GM04503 (cell line): ENCODE results near the gene HOGA1.
"Not testable (repeated sequence)": the region's sequence is repeated elsewhere in the genome, so short reads cannot be mapped to it uniquely, and the experiment has no call there.

Experiments
- DNase-seq: peaks from one replicate; pipeline ENCODE4 v3.0.0-alpha.2; 2012; ENCODE audit warnings: low read depth

Gene HOGA1

DNA sequence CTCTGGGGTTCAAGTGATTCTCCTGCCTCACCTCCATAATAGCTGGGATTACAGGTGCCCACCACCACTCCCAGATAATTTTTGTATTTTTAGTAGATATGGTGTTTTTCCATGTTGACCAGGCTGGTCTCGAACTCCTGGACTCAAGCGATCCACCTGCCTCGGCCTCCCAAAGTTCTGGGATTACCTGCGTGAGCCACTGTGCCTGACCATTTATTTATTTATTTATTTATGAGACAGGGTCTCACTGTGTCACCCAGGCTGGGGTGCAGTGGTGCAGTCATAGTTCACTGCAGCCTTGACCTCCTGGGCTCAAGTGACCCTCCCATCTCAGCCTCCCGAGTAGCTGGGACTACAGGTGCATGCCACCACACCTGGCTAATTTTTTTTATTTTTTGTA is 29.9 kb upstream of the HOGA1 start:
- DNase-seq: not testable (repeated sequence)

DNA sequence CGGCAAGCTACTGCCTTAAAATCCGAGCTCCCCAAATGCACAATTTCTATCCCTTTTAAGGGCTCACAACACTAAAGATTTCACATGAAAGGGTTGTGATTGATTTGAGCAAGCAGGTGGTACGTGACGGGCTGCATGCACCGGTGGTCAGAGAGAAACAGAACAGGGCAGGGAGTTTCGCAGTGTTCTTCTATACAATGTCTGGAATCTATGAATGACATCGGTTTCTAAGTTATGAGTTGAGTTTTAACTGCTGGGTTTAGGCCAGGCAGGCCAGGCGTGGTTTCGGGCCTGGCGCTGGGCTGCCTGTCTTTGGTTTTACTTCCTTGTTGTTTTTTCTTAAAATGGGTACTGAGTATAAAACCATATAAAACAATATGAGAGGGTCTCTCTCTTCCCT is 28.6 kb upstream of the HOGA1 start:
- not testable (repeated sequence) for DNase-seq

DNA sequence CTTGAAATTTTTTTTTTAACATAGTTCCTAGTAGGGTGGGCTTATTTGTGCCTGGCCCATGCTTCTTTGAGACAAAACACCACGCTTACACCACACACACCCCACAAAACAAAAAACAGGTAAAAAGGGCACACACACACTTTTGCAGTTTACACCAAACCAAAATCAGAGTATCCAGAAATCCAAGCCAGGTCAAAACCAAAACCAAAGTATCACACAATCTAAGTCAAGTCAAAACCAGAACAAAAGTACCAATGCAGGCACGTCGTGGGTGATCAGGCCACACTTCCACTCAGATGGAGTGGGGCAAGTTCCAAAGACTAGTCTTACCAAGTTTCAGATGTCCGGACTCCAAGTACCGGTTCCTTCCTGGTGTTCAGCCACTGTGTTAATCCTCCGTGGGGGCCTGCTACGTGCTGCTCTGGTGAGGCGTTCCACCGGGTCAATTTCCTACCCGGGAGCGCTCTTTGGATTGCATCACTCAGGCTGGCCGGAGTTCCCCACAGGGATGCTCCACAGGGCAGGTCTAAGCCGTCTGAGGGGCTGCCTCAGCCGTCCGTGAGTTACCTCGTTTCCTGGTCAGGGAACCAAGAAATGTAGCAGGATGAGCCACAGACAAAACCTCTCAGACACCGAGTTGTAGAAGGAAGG is 23.3 kb upstream of the HOGA1 start:
- DNase-seq: not testable (repeated sequence)

DNA sequence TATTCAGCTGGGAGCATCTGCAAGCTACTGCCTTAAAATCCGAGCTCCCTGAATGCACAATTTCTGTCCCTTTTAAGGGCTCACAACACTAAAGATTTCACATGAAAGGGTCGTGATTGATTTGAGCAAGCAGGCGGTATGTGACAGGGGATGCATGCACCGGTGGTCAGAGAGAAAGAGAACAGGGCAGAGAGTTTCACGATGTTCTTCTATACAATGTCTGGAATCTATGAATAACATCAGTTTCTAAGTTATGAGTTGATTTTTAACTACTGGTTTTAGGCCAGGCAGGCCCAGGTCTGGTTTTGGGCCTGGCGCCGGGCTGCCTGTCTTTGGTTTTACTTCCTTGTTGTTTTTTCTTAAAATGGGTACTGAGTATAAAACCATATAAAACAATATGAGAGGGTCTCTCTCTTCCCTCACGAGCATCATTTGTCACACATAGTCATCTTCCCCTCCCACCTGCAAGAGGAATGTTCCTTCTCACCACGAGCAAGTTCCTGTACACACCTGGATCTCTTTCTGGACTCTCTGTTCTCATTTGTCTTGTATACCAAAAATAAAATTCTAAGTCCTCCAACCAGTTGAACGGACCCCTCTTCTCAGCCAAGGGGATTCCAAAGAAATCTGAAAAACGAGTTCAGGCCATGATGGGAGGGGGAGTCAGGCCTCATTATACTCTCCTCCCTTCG is 22.7 kb upstream of the HOGA1 start:
- DNase-seq: not testable (repeated sequence)

DNA sequence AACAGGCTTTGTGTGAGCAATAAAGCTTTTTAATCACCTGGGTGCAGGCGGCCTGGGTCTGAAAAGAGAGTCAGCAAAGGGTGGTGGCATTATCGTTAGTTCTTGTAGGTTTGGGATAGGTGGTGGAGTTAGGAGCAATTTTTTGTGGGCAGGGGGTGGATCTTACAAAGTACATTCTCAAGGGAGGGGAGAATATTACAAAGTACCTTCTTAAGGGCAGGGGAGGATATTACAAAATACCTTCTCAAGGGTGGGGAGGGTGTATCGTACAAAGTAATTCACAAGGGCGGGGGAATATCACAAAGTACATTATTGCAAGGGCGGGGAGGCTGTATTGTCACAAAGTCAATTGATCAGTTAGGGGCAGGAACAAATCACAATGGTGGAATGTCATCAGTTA is 21.9 kb upstream of the HOGA1 start:
- DNase-seq: not testable (repeated sequence)

DNA sequence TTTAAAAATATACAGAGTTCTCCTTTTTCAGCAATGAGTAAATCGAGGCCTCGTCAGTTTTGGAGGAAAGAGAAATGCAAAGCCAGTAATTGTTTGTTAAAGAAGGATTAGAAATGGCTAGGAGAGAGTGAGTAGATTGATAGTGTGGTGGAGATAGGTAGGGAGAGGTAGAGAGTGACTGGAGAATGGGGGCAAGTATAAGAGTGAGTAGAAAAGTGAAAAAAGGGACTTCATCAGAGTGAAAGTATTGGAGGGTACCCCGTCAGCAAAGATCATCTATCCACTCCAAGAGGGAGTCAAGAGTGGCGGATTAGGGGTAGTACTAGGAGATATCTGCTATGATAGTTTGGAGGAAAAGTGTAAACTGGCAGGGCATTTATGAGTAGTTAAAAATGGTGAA is 20.9 kb upstream of the HOGA1 start:
- DNase-seq: no peak

DNA sequence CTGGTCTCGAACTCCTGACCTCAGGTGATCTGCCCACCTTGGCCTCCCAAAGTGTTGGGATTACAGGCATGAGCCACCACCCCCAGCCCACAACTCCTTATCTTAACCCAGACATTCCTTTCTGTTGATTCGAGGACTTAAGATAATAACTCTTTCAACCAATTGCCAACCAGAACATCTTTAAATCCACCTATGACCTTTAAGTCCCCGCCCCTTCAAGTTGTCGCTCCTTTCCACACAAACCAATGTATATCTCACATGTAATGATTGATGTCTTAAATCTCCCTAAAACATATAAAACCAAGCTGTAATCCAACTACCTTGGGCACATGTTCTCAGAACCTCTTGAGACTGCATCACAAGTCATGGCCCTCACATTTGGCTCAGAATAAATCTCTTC is 19.4 kb upstream of the HOGA1 start:
- DNase-seq: no peak

DNA sequence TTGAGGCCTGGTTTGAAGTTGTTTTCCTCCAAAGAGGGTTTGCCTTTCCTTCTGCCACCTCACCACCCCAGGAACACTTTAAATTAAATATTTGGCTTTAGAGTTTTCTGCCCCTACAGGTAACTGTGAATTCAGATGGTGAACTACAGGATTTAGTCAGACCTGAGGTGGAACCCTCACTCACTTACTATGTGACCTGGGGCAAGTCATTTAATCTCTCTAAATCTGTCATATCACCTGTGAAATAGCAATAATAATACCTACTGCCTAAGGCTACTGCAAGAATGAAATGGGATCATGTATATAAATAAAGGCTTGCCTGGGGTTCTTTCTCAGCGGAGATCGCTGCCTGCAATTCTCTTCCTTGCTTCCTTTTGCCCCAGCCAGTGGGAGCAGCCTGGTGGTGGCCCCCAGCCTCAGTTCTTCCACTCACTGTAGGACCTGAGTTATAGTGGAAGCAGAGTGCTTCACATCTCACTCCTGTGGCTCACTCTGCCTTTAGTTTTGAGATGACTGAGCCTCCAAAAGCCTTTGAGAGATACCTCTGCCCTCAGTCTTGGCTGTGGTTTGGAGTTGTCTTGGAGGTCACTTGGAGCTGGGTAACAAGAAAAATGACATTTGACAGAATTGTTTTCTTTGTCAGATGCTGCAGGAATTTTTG is 17.7 kb upstream of the HOGA1 start:
- no peak for DNase-seq

DNA sequence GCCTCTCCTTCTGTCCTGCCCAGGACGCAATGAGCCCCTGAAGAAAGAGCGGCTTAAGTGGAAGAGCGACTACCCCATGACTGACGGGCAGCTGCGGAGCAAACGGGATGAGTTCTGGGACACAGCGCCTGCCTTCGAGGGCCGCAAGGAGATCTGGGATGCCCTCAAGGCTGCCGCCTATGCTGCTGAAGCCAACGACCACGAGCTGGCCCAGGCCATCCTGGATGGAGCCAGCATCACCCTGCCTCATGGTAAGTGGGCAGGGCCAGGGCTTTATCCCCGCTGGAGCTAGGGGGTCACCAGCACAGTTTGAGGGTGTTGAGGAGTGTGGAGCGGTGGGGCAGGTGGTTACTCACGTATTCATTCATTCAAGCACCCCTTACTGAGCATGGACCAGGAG is 16.3 kb upstream of the HOGA1 start:
- no peak for DNase-seq

DNA sequence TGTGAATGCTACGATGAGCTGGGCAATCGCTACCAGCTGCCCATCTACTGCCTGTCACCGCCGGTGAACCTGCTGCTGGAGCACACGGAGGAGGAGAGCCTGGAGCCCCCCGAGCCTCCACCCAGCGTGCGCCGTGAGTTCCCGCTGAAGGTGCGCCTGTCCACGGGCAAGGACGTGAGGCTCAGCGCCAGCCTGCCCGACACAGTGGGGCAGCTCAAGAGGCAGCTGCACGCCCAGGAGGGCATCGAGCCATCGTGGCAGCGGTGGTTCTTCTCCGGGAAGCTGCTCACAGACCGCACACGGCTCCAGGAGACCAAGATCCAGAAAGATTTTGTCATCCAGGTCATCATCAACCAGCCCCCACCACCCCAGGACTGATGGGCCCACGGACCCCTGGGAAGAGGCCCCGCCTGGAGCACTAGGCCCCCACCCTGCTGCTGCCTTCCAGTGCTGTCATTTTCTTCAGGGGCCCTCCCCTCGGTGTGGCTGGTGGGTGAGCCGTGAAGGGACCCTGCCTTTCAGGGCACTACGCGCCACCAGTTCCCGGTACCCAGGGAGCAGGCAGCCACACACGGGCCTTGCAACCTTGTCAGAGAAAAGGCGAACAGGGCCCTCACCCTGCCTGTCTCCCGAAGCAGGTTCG is 13.9 kb upstream of the HOGA1 start:
- DNase-seq: no peak

DNA sequence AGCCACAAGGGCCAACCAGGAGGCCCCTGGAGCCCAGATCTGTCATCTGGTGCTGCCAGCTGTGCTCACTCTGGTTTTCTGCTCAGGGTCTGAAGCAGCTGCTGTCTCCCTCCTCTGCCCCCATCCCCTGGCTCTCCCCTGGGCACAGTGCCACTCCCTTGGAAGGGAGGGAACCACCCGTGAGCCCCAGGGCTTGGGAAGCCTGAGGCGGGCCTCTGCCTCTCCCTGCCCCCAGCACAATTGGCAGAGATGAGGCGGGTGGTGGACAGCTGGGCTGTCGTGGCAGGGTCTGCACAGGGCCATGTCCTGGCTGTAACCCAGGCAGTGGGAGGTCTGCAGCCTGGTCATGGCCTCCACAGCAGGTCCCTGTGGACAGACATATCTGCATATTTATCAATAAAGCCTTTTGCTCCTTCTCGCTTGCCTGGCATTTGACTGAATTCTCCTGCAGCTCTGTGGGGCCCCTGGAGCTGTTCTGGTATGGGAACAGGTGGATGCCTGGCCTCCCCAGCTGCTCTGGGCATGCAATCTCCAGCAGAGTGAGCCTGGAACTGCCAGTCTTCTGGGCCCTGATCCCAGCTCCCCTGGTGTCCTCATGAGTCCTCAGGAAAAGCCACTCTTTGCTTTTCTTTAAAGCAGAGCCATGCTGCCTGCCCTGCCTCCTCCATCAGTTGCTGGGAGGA is 13.3 kb upstream of the HOGA1 start:
- no peak for DNase-seq

DNA sequence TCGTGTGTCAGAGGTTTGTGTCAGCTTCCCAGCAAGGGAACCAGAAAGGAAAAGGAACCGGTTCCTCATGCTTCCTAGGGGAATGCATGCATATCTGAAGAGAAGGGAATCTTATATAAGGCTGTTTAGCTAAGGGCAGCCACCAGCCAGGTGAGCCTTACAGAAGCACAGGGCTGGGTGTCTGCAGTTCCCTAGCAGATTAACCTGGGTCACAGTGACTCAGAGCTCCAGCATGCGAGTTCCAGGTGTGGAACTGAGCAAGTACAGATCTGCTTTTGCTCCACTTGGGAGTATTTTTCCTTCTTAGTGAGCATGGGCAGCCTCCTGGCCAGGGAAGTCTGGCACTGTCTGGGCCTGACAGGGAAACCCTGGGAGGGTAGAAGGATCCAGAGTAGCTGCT is 12.6 kb upstream of the HOGA1 start:
- no peak for DNase-seq

DNA sequence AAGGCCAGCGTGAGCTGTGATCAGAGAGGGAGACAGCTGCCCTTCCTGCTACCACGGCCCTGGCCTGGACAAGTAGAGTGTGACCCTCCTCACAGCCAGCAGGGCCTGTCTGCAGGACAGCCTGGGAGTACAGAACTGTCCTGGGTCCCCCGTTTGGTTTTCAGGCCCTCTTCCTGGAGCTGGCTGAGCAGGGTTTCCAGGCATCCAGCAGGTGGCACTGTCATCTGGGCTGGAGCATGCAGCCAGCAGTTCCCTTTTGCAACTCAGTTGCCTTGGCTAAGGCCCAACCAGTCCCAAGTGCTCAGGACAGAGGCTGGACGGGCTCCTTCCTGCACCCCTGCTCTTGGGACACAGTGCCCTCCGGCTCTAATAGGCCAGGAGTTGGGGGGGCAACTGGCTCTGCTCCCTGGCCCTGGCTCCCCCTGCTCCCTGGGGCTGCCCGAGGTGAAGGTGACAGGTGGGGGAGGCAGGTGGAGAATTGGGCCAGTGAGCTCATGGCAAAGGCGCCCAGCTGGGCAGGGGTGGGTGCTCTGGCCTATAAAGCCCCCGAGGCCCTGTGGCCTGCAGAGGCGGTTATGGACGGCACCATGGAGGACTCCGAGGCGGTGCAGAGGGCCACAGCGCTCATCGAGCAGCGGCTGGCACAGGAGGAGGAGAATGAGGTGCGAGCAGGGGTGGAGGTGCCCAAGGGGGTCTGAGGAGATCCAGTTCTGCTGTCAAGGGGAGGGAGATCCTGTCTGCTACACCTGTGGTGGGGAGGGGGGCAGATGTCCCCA is 11.8 kb upstream of the HOGA1 start, which contains the start of gene ANKRD2:
Gene ANKRD2 (plus strand): TSS at position 566 of the 776 bp plus-strand sequence. CDS start 10 bp downstream, at position 576.
- DNase-seq: no peak

DNA sequence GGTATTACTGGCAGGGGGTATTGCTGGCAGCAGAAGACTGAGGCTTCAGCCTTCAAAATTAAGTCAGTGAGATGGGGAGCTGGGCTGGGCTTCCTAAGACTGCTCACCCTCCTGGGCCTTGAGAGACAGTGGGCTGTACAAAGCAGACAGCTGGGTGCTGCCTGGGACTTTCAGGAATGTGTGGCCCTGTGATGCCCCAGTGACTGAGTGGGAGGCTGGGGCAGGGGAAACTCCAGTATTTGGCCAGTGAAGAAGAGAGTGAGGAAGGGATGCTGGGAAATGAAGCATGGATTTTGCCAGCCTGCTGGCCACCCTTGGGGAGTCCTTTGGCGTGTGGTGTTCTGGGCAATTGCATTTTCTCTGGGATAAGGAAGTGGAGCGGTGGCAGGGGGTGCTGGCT is 11.2 kb upstream of the HOGA1 start:
- DNase-seq: no peak

DNA sequence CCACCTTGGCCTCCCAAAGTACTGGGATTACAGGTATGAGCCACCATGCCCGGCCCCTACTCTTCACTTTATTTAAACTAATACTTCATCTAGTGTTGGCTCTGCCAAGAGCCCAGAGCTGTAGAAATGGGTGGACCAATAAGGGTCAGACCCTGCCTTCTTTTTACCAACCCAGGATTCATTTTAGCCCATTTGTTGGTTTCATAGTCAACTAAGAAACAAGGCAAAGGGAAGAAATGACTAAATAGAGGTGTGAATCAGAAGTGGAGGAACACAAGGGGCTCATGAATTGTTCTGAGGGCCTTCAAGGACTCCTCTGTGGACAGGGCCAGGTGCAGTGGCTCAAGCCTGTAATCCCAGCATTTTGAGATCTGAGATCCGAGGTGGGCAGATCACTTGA is 10.5 kb upstream of the HOGA1 start:
- DNase-seq: no peak

DNA sequence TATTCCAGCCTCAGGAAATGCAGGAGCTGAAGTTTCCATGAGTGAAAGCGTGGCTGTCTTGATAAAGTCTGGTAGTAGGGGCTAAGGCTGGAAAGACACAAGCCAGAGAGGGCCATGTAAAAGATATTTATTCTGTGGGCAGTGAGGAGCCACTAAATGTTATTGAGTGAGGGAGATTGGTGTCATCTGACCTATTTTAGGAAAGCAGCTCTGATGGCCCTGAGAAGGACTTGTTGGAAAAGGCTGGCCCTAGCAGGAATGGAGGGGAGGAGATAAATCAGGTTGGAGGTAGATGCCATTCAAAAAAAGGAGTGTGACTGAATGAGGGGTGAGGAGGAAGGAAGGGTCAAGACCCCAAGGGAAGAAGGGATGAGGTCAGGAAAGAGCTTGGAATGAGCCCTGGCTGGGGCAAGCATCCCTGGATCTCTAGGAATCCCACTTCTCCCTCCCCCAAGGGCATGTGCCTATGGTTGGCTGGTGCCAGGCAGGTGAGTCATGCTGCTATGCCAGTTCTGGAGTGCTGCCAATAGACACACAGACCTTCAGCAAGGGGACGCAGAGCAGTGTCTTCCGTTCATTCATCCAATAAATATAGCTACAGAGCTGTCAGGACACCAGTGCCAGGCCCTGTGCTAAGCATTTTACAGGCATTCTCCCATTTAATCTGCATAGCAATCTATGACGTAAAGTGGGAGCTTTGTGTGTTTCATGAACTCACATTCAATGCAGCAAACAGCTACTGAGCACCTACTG is 9.6 kb upstream of the HOGA1 start:
- peak; percentile 37 for DNase-seq

DNA sequence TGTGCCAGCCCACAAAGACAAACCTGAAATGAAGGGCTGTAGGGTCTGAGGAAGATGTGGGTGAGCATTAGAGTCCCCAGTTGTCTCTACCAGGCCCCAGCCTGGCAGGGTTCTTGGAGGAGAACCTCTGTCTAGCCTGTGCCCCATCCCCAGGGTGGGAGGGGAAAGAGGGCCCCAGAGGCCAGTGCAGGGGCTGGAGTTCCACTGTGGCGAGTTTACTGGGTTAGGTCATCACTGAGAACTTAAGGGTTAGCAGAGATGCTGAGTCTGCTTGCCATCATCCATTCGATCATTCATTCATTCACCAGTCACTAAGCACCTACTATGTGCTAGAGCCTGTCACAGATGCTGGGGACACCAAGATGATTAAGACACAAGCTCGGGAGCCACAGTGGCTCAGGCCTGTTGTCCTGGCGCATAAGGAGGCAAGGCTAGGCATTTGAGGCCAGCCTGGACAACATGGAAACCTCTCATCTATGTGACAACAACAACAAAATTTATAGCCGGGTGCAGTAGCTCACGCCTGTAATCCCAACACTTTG is 9.0 kb upstream of the HOGA1 start:
- no peak for DNase-seq

DNA sequence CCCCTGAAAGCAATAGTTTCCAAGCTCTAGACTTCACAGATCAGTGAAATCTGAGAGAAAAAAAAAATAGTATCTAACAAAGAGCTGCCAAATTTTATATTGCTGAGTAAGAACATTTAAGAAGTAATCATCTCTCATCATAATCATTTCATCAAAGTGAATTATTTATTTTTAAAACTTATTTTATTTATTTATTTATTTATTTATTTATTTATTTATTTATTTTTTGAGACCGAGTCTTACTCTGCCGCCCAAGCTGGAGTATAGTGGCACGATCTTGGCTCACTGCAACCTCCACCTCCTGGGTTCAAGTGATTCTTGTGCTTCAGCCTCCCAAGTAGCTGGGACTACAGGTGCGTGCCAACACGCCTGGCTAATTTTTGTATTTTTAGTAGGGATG is 7.7 kb upstream of the HOGA1 start:
- not testable (repeated sequence) for DNase-seq

DNA sequence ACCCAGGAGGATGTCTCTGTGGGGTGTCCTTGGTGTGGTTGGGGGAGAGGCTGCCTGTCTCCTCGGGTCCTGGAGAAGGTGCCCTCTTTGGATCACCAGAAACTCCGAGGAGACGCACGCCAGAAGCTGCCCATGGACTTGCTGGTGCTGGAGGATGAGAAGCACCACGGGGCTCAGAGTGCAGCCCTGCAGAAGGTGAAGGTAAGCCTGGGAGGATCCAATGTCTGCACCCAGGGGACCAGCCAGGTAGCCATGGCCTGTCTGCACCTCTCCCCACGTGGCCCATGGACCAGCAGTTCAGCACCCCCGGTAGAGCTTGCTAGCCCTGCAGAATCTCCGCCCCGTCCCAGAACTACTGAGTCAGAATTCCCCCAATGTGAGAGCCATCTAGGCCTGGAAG is 6.5 kb upstream of the HOGA1 start:
- no peak for DNase-seq

DNA sequence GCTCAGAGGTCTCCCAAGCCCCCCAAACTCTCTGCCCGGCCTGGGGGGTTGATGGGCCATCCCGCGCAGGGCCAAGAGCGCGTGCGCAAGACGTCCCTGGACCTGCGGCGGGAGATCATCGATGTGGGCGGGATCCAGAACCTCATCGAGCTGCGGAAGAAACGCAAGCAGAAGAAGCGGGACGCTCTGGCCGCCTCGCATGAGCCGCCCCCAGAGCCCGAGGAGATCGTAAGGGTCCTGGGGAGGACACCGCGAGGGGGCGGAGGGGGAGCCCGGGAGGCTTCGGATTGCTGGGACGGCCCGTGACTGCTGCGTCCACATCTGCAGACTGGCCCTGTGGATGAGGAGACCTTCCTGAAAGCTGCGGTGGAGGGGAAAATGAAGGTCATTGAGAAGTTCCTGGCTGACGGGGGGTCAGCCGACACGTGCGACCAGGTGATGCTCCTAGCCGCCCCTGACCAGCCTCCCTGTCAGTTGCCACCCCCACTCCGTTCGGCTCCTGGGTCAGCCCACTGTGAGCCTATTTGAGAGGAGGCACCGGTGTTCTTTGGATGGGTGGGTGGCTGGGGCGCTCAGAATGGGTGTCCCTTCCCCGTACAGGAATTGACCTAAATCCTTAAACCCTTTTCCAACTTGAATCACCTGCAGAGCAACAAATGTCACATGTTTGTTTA is 5.9 kb upstream of the HOGA1 start:
- DNase-seq: no peak
